Measurements from ENCODE around the gene CYP21A2.
"Not testable (repeated sequence)": the region's sequence is repeated elsewhere in the genome, so short reads cannot be mapped to it uniquely, and the experiment has no call there.

CYP21A2 gene

GRCh38 chr6:32029553-32029952 is 8.7 kb upstream of the CYP21A2 start:
- H3K27me3 ChIP-seq (ENCODE audit: control insufficient read depth in 1 of 2, insufficient read depth in 2 of 2, low read length in 2 of 2); H3K9me3 ChIP-seq (ENCODE audit: control insufficient read depth in 1 of 2, low read length in 2 of 2); H3K9ac ChIP-seq (ENCODE audit: low read depth in 1 of 2, low read length in 2 of 2); H3K27ac ChIP-seq (ENCODE audit: low read depth, low read length); H3K4me3 ChIP-seq (ENCODE audit: low read depth in 1 of 2, low read length in 2 of 2); H3K36me3 ChIP-seq (ENCODE audit: control insufficient read depth in 1 of 2, insufficient read depth in 2 of 2, low read length in 2 of 2); H3K4me1 ChIP-seq (ENCODE audit: control insufficient read depth in 1 of 2, insufficient read depth in 2 of 2, low read length in 2 of 2): not testable (repeated sequence)

- H3K9ac ChIP-seq (ENCODE audit: low read depth in 1 of 2, low read length in 2 of 2); H3K4me1 ChIP-seq (ENCODE audit: control insufficient read depth in 1 of 2, insufficient read depth in 2 of 2, low read length in 2 of 2); H3K9me3 ChIP-seq (ENCODE audit: control insufficient read depth in 1 of 2, low read length in 2 of 2); H3K4me3 ChIP-seq (ENCODE audit: low read depth in 1 of 2, low read length in 2 of 2); H3K27me3 ChIP-seq (ENCODE audit: control insufficient read depth in 1 of 2, insufficient read depth in 2 of 2, low read length in 2 of 2); H3K27ac ChIP-seq (ENCODE audit: low read depth, low read length); H3K36me3 ChIP-seq (ENCODE audit: control insufficient read depth in 1 of 2, insufficient read depth in 2 of 2, low read length in 2 of 2): not testable (repeated sequence)
Measured at GRCh38 chr6:32035283-32036013, 2.8 kb upstream of the CYP21A2 start.

GRCh38 chr6:32037136-32037535 is 1.1 kb upstream of the CYP21A2 start:
- not testable (repeated sequence) for H3K27ac ChIP-seq (ENCODE audit: low read depth, low read length); H3K36me3 ChIP-seq (ENCODE audit: control insufficient read depth in 1 of 2, insufficient read depth in 2 of 2, low read length in 2 of 2); H3K4me1 ChIP-seq (ENCODE audit: control insufficient read depth in 1 of 2, insufficient read depth in 2 of 2, low read length in 2 of 2); H3K9ac ChIP-seq (ENCODE audit: low read depth in 1 of 2, low read length in 2 of 2); H3K4me3 ChIP-seq (ENCODE audit: low read depth in 1 of 2, low read length in 2 of 2); H3K27me3 ChIP-seq (ENCODE audit: control insufficient read depth in 1 of 2, insufficient read depth in 2 of 2, low read length in 2 of 2); H3K9me3 ChIP-seq (ENCODE audit: control insufficient read depth in 1 of 2, low read length in 2 of 2)

GRCh38 chr6:32038878-32039277 is 663 bp downstream of the CYP21A2 start:
- H3K27ac ChIP-seq (ENCODE audit: low read depth, low read length); H3K9ac ChIP-seq (ENCODE audit: low read depth in 1 of 2, low read length in 2 of 2); H3K36me3 ChIP-seq (ENCODE audit: control insufficient read depth in 1 of 2, insufficient read depth in 2 of 2, low read length in 2 of 2); H3K4me1 ChIP-seq (ENCODE audit: control insufficient read depth in 1 of 2, insufficient read depth in 2 of 2, low read length in 2 of 2); H3K27me3 ChIP-seq (ENCODE audit: control insufficient read depth in 1 of 2, insufficient read depth in 2 of 2, low read length in 2 of 2); H3K4me3 ChIP-seq (ENCODE audit: low read depth in 1 of 2, low read length in 2 of 2); H3K9me3 ChIP-seq (ENCODE audit: control insufficient read depth in 1 of 2, low read length in 2 of 2): not testable (repeated sequence)

- not testable (repeated sequence) for H3K9ac ChIP-seq (ENCODE audit: low read depth in 1 of 2, low read length in 2 of 2); H3K27me3 ChIP-seq (ENCODE audit: control insufficient read depth in 1 of 2, insufficient read depth in 2 of 2, low read length in 2 of 2); H3K4me1 ChIP-seq (ENCODE audit: control insufficient read depth in 1 of 2, insufficient read depth in 2 of 2, low read length in 2 of 2); H3K4me3 ChIP-seq (ENCODE audit: low read depth in 1 of 2, low read length in 2 of 2); H3K36me3 ChIP-seq (ENCODE audit: control insufficient read depth in 1 of 2, insufficient read depth in 2 of 2, low read length in 2 of 2); H3K27ac ChIP-seq (ENCODE audit: low read depth, low read length); H3K9me3 ChIP-seq (ENCODE audit: control insufficient read depth in 1 of 2, low read length in 2 of 2)
Measured at GRCh38 chr6:32039321-32040274, 1.4 kb downstream of the CYP21A2 start.

- H3K36me3 ChIP-seq (ENCODE audit: control insufficient read depth in 1 of 2, insufficient read depth in 2 of 2, low read length in 2 of 2); H3K27ac ChIP-seq (ENCODE audit: low read depth, low read length); H3K9me3 ChIP-seq (ENCODE audit: control insufficient read depth in 1 of 2, low read length in 2 of 2); H3K4me1 ChIP-seq (ENCODE audit: control insufficient read depth in 1 of 2, insufficient read depth in 2 of 2, low read length in 2 of 2); H3K9ac ChIP-seq (ENCODE audit: low read depth in 1 of 2, low read length in 2 of 2); H3K27me3 ChIP-seq (ENCODE audit: control insufficient read depth in 1 of 2, insufficient read depth in 2 of 2, low read length in 2 of 2); H3K4me3 ChIP-seq (ENCODE audit: low read depth in 1 of 2, low read length in 2 of 2): not testable (repeated sequence)
Measured at GRCh38 chr6:32040299-32041049, 2.3 kb downstream of the CYP21A2 start.

- not testable (repeated sequence) for H3K27me3 ChIP-seq (ENCODE audit: control insufficient read depth in 1 of 2, insufficient read depth in 2 of 2, low read length in 2 of 2); H3K9me3 ChIP-seq (ENCODE audit: control insufficient read depth in 1 of 2, low read length in 2 of 2); H3K4me3 ChIP-seq (ENCODE audit: low read depth in 1 of 2, low read length in 2 of 2); H3K9ac ChIP-seq (ENCODE audit: low read depth in 1 of 2, low read length in 2 of 2); H3K36me3 ChIP-seq (ENCODE audit: control insufficient read depth in 1 of 2, insufficient read depth in 2 of 2, low read length in 2 of 2); H3K4me1 ChIP-seq (ENCODE audit: control insufficient read depth in 1 of 2, insufficient read depth in 2 of 2, low read length in 2 of 2); H3K27ac ChIP-seq (ENCODE audit: low read depth, low read length)
Measured at GRCh38 chr6:32041050-32041321, 2.8 kb downstream of the CYP21A2 start.

GRCh38 chr6:32041385-32041784 is 3.2 kb downstream of the CYP21A2 start:
- not testable (repeated sequence) for H3K36me3 ChIP-seq (ENCODE audit: control insufficient read depth in 1 of 2, insufficient read depth in 2 of 2, low read length in 2 of 2); H3K9me3 ChIP-seq (ENCODE audit: control insufficient read depth in 1 of 2, low read length in 2 of 2); H3K27me3 ChIP-seq (ENCODE audit: control insufficient read depth in 1 of 2, insufficient read depth in 2 of 2, low read length in 2 of 2); H3K4me1 ChIP-seq (ENCODE audit: control insufficient read depth in 1 of 2, insufficient read depth in 2 of 2, low read length in 2 of 2); H3K27ac ChIP-seq (ENCODE audit: low read depth, low read length); H3K9ac ChIP-seq (ENCODE audit: low read depth in 1 of 2, low read length in 2 of 2); H3K4me3 ChIP-seq (ENCODE audit: low read depth in 1 of 2, low read length in 2 of 2)

- H3K9ac ChIP-seq (ENCODE audit: low read depth in 1 of 2, low read length in 2 of 2); H3K27ac ChIP-seq (ENCODE audit: low read depth, low read length); H3K36me3 ChIP-seq (ENCODE audit: control insufficient read depth in 1 of 2, insufficient read depth in 2 of 2, low read length in 2 of 2); H3K9me3 ChIP-seq (ENCODE audit: control insufficient read depth in 1 of 2, low read length in 2 of 2); H3K4me1 ChIP-seq (ENCODE audit: control insufficient read depth in 1 of 2, insufficient read depth in 2 of 2, low read length in 2 of 2); H3K4me3 ChIP-seq (ENCODE audit: low read depth in 1 of 2, low read length in 2 of 2); H3K27me3 ChIP-seq (ENCODE audit: control insufficient read depth in 1 of 2, insufficient read depth in 2 of 2, low read length in 2 of 2): not testable (repeated sequence)
Measured at GRCh38 chr6:32042276-32042675, 4.1 kb downstream of the CYP21A2 start.

- not testable (repeated sequence) for H3K27ac ChIP-seq (ENCODE audit: low read depth, low read length); H3K4me3 ChIP-seq (ENCODE audit: low read depth in 1 of 2, low read length in 2 of 2); H3K9ac ChIP-seq (ENCODE audit: low read depth in 1 of 2, low read length in 2 of 2); H3K36me3 ChIP-seq (ENCODE audit: control insufficient read depth in 1 of 2, insufficient read depth in 2 of 2, low read length in 2 of 2); H3K4me1 ChIP-seq (ENCODE audit: control insufficient read depth in 1 of 2, insufficient read depth in 2 of 2, low read length in 2 of 2); H3K27me3 ChIP-seq (ENCODE audit: control insufficient read depth in 1 of 2, insufficient read depth in 2 of 2, low read length in 2 of 2); H3K9me3 ChIP-seq (ENCODE audit: control insufficient read depth in 1 of 2, low read length in 2 of 2)
Measured at GRCh38 chr6:32043589-32044380, 5.6 kb downstream of the CYP21A2 start.

All from duodenal mucosa (tissue), 2 donors.